Activated naive CD8-positive, alpha-beta T cell treated with anti-CD3 and anti-CD28 coated beads, Interleukin-2, amount 50 U/mL, for 16 hours (primary cell): Measurements from ENCODE around the gene MEIS2.

Experiments
- DNase-seq: peaks from one replicate; pipeline ENCODE4 v3.0.0-alpha.2; 2020; ENCODE audit warnings: low read depth, low spot score

MEIS2 gene

DNA sequence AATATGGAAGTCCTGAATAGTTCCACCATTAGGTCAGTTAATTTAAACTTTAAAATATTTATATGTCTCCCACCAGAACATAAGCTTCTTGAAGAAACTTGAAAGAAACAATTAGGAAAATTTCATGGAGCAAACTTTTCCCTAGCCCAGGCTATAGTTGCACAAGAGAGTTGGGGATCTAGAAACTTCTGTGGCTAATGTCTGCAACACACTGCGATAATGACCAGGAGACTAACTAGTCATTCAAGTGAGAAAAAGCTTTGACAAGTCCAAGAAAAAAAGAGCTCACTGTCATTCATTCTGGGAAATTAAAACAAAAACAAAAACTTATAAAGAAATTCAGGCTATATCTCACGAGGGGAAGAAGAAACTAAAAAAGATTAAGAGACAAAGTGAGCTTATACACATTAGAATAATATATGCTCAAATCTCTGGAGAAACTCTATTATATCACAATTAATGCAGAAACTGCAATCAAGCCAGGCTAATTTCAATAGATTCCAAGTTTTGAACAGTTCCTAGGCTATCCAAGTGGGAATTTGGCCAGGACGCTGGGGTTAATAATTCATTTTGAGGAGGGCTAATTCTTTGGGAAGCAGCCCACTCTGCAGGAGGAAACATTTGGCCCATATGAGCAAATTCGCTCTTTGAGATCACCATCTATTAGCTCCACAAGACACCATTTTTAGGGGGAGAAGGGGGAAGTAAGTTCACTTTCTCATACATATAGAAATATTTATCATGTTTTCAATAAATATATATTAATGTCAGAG lies 134.6 kb downstream of the MEIS2 start:
- DNase-seq: no peak

DNA sequence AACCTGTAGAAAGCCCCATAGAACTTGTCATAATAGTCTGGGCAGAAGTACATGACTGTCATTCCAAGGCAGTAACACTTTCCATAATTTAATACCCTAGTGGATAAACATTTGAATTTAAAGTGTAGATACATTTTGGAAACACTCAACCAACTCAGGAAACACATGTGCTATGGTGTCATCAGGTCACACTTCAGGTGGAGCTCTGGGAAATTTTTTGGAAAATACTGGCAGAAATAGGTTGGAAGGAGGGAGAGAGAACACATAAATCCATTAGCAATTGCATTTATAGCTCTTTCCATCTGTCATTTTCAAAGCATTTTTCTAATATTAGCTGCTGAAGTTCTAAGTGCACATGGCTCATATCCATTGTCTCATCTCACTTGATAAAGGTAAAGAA lies 135.7 kb downstream of the MEIS2 start:
- no peak for DNase-seq

DNA sequence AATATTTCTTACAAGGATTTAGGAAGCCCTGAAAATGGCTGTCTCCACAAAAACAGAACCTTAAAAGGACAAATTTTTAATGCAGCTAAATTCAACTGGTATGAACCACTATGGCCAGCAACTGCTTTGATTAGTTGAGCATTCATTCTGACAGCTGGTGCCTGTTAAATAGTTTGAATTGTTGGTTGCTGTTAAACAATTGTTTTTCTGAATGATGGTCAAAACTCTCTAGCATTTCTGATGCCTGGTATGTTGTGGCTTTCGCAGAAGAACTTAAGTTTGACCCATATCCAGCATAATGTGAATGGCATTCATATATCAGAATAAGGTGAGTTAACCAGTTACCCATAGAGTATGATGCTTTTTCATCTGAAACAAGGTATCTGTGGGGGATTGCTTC lies 138.4 kb downstream of the MEIS2 start:
- DNase-seq: no peak

DNA sequence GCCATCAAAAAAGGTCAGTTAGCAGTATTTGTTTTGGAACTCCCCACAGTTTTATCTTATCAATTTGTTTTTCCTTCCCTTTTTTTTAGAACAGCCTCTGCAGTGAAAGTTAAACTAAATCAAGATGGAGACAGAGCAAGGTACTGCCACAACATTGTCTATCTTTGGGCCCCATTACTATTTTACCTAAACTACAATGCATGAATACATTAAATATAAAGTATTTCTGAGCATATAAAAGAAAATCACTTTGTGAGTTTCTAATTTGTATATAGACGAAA lies 139.5 kb downstream of the MEIS2 start:
- no peak for DNase-seq

DNA sequence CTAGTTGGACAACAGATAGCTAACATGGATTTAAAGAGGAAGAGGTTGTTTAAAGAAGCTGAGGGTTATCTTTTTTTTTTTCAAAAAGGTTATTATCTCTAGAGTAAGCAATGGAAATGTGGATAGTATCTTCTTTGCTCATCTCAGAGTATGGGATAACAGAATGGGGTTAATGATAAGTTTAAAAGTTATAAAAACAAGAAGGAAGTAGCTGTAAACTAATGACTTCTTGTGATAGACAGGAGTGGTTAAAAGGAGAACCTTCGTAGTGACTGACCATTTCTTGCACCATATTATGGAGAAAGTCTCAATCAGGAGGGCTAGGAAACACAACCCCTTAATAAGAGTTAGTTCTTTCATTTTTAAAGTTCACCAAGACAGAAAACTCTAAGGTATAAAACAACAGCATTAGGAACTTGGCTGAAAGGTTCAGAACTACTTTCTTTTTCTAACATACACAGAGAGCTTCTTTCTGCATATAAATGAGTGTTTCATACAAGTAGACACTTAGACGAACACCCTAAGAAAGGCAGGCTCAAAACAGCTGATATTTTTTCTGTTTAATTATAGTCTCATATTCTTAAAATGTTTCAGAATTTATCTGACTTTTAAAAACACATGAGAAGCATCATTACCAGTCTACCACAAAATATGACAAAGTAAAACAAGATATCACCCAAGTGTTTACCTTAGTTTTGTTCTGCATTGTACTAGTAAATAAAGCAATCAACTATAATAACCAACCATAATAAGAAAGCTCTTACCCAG lies 140.0 kb downstream of the MEIS2 start:
- DNase-seq: no peak

DNA sequence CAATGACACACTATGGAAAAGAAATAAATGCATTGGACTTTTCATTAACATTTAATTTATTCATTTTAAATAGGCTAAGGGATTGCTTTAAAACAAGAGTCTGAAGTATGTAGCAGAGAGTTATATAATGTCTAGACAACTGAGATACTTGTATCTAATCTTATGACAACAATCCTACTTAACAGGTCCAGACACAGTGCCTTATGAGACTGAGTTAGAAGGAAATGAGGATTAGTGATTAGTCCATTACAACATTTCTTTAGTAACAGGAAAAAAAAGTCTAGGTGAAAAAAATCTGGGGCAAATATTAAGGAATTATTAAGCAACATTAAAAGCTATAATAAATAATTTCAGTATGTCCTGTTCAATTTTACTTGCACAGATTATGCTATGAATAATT lies 140.6 kb downstream of the MEIS2 start:
- DNase-seq: no peak

DNA sequence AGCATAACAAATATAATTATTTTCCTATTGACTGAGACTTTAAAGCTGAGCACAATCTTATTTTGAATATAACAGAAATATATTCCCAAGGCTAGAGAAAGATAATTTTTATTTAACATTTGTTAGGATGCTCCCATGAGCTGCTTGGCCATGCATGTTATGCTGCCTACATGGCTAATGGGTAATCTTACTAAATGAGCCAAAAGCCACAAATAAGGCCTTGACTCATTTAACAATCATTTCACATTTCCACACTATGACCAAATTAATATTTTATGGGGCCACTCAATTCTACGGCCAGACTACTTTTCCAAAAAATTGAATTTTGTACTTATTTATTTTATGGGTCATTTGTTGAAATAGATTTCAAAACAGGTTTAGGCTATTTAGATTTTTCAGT lies 141.7 kb downstream of the MEIS2 start:
- DNase-seq: no peak

DNA sequence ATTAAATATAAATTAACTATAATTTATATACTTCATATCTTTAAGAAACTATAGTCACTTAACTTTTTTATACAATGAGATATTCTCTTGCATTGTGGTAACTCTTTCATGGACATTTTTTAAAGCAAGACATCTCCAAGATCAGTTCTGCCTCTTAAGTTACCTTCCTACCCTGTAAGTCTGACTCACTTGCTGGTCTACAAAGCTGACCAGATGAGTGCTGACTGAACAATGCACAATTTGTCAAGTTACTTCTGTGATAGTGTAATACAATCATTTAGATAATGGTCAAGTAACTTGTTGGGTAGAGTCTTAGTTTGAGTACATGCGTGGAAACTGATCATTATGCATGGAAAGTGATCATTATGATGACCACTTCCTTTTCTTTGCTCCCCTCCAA lies 145.9 kb downstream of the MEIS2 start:
- no peak for DNase-seq

DNA sequence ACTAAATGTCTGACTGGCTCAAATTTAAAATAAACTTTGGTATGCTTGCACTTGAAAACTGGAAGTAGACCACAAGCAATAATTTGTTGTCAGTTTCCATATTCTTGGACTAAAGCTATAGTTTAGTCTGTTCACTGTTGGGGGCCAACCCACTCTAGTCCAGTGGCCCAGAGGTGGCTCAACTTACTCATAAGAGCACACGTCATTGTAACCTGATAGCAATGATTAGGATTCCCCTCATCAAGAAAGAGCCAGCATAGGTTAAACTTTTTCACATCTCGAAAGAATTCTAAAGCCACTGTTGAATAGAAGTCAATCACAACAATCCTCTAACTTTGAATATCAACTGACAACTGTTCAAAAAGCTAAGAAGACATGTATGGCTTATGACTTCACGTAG lies 147.0 kb downstream of the MEIS2 start:
- no peak for DNase-seq

DNA sequence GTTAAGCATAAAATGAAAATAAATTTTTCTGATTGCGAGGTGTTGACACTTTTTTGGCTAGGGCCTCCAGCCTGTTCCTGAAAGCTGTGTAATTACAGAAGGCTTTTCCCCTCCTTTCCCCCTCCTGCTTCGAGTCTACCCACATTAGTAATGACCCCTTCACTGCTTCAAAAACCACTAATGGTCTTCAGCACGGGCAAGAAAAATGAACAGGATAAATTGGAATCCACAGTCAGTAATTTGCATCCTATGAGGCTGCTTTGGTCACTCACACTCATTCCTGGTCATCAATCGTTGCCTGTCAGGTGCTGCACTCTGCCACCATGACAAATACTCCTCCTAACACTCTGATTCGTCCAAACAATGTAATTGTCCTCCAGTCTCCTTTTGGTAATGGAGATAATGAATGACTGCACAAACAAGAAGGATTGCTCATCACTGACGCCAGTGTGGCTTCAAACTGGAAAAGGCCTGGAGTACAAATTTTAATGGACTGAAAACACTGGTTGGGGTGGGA lies 148.6 kb downstream of the MEIS2 start:
- no peak for DNase-seq

DNA sequence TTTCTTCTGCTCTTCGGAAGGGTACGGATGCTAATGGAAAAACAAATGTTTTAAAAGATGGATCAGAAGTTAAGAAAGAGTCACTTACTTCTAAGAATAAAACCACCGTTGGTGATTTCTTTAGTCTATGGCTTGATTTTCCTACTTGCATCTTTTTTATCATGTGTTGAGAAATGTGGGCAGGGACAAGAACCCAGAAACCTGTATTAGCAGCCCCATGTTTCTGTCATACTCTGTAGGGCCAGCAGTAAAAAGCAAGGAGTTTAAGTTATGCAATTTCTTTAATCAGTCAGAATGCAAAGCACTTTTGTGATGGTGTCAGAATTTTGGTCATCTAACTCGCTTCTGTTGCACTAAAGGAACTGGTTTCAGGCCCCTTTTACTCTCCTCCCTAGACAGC lies 150.0 kb downstream of the MEIS2 start:
- no peak for DNase-seq

DNA sequence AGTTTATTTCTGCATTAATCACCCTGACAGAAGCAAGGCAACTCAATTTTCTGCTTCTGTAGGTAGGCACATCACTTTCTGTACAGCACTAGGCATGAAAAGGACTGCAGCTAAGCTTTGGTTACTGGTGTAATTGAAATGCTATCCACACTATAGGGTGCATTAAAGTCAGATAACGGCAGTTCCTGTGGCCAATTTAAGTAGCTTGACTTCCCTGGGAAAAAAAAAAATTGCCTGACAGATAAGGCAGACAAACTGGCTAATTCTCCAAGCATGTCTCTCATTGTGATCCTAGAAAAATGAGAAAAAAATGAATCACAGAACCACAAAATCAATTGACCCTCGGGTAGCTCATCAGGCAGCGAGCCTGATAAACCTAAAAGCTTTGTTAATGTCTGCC lies 151.4 kb downstream of the MEIS2 start:
- no peak for DNase-seq

DNA sequence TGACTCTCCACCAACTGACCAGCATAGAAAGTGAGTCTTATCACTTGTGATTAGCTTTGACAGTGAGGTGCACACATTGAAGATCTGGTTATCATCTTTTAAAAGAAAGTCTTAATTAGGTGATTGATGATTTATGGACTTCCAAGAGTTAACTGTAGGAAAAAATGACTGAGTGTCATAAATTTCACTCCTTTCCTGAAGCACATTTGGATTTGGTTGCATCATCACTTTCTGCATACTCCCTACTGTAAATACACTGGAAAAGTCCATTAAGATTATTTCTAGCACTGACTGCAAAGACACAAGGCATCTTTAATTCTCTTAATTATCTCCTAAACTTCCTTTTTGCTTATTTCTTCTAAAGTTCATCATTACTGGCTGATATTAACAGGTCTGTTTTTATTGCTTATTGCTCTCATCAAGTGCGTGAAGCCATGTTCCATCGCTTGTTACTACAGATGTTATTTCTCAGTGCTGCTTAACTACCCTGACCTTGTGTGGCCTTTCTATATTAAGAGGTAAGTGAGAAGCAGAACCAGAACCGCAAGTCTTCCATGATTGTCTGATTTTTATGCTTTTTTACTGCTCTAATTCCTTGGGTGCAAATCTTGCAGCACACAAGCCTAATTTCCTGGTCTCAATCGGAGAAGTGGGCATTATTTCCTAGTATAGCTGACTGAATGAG lies 153.2 kb downstream of the MEIS2 start:
- no peak for DNase-seq

DNA sequence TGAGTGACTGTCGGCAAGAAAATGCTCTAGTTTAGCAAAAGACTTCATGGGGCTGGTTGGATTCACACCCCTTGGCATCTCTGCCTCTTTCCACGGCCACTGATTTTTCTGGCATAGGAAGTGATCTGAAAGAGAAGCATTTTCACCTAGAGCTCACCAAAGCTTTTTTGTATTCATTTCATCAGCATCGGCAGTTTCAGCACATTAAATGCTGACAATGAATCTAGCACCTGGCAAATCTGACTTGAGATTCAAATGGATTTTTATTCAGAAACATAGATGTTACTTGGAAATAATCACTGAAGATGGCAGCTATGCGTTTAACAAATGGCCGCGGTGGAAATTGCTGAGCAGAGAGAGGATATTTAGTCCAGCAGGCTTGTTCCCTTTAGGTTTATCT lies 155.9 kb downstream of the MEIS2 start:
- no peak for DNase-seq

DNA sequence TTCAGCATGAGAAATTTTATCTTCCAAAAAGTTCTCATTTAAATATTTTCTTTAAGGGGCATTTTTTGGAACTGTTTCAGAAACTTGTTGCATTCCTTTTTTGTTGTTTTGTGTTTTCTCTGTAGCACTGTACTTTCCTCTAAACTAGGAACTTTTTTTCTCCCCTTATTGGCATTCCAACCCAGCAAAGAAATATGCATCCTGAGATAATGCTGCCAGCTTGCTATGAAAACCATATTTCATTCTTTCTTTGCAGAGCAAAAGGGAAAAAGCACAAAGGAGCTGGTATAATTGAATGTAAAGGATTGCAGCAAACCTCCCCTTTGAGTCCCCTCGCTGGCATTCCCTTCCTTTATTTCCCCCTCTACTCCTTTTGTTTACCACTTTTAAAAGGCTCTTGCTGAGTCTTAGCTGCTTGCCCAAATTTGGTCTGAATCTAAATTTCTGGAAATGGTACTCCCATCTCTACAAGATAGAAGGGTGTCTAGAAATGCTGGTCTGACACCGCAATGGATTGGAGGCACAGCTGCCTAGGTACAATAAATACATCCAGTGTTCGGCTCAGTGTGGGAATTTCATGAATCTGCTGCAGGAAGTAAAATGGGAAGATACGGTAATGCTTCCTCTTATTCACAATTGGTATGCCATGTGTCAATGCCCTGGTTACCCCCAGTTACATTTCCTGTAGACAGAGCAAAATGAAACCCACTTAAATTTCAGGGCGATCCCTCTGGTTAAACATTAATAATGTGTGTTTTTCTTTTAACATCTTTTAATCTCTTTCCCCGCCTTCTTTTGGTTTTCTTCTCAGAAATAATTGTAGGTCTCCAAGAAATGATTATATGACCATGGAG lies 156.6 kb downstream of the MEIS2 start:
- DNase-seq: no peak

DNA sequence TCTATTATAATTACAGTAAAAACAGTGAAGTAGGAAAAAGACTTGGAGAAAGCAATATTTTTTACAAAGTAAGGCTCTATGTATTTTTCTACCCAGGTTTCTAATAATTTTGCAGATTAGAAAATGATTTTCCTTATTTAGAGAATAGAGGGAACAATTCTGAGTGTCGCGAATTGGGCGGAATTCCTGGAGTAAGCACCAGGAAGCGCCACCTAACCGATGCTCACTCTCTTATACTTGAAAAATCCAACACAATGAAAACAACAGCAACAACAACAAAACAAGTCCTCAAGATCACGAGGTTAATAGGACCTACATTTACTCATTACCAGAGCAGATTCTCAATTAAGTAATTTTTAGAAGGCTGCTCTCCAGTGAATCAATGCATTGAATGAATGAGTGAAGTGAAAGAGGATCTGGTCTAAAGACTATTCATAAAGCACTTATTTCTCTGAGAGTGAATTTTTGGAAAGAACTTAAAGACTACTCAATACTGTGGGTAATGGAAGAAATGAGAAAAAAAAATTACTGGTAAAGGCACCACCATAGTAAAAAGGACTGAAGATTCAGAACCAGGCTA lies 158.0 kb downstream of the MEIS2 start:
- no peak for DNase-seq

DNA sequence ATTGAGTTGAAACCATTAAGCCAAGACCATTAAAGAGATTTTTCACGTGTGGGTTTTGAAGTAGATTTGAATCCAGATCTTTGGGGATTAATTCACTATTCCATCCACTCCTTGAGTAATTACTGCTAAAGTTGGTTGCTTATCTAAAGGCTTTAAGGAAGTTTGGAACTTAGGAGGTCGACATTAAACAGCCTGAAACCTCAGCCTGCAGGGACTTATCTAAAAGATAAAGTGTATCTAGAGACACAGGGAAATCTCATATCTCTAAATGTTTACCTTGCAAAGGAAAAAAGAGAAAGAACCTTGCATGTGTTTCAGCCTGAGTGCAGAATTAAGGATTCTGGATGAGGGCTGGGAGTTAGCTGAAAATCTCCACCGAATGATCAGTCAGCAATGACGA lies 158.6 kb downstream of the MEIS2 start:
- no peak for DNase-seq

DNA sequence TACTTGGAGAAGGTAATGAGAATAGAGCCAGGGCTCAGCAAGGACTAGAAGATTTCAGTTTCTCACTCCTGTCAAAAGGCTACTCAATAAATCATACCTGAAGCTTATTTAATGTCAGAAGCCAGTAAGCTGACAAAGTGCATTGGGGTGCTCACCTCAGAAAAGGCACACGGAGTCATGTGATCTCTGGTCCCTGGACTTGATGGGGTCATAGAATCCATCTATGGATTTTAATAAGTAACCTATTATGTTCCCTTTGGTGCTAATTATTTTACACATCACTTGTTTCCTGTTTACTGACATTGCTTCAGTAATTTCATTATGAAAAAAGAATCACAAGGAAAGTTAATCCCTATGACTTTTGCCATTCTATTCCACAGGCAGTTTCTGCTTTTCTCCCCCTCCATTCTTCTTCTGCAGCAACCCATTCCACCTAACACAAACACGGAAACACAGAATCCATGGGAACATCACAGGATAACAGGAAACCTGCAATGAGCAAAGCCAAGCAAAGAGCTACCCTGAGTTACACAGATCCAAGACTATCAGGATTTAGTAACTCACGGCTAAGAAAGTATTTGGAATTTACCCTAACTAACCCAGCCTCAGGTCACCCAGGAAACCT lies 159.6 kb downstream of the MEIS2 start:
- no peak for DNase-seq

DNA sequence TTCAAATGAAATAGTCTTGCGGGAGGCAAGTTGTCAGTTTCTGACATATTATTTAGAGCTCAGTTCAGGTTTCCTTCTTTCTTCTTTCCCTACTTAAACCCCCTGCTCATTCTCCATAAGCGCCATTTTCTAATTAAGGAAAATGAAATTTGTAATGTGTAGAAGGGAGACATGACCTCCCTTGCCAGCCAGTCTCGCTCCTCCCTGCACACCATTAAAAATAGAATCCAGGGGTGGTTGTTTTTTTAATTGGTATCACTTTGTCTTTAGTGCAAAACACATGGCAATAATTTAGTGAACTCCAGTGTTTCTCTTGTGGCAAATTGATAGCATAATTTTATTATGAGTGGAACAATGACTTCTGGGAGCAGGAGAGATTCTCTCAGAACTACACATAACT lies 160.1 kb downstream of the MEIS2 start:
- DNase-seq: no peak

DNA sequence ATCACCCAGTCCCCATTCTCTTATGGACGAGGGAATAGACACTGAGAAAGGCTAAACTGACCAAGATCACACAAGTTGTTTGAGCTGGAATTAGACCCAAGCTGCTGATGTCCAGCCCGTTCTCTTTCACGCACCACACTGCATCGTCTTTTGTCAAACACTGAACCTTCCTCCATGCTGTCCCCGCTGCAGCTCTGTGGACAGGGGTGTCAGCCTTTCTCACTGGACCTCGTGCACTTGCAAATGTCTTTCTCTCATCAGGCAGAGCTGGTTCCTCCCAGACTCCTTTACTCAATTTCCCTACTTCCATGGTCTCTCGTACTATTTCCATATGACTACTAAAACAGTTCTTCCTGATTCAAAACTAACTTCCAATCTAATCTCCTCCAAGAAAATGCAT lies 161.6 kb downstream of the MEIS2 start:
- no peak for DNase-seq

DNA sequence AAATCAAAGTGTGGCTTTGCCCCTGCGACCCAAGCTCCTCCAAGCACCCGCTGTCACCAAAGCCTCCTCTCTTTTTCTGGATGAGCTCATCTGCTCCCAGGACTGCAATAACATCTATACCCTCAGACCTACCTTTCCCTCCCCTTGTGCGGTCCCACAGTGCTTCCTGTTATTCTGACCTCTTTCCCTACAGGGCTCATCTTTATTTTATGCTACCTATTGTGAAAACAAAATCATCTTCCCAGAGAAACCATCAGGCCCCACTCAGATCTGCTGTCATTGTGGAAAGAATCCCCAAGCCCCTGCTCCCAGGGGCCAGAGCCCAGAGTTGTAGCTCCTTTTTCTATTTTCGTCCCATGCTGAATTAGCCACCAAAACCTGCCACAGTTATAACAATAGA lies 162.2 kb downstream of the MEIS2 start:
- DNase-seq: no peak
